ENCODE measurements around the gene ST6GAL1.

DNA sequence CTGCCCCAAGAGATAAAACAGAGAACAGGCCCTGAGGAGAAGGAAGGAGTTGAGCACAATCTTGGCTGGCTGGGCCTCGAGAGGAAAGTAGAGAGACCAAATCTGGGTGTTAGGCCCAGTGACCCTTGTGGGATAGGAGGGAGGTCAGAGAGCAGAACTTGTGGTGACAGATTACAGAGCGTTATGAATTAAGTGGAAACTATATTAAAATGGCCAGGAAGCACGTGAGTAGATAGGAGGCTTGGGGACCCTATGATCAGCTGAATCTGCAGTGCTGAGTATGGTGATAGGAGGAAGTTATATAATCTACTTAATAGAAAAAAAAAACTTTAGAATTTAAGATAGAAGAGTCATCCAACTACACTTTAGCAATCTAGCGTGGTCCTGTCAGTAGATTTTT is 30.0 kb downstream of the ST6GAL1 start:
- TF ChIP-seq, protein P1, sequence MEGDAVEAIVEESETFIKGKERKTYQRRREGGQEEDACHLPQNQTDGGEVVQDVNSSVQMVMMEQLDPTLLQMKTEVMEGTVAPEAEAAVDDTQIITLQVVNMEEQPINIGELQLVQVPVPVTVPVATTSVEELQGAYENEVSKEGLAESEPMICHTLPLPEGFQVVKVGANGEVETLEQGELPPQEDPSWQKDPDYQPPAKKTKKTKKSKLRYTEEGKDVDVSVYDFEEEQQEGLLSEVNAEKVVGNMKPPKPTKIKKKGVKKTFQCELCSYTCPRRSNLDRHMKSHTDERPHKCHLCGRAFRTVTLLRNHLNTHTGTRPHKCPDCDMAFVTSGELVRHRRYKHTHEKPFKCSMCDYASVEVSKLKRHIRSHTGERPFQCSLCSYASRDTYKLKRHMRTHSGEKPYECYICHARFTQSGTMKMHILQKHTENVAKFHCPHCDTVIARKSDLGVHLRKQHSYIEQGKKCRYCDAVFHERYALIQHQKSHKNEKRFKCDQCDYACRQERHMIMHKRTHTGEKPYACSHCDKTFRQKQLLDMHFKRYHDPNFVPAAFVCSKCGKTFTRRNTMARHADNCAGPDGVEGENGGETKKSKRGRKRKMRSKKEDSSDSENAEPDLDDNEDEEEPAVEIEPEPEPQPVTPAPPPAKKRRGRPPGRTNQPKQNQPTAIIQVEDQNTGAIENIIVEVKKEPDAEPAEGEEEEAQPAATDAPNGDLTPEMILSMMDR (IDR thresholded peaks at IDR 0.05) = no peak
- no peak for TF ChIP-seq POLR2A (IDR thresholded peaks at IDR 0.05)

Data from uterus (tissue), 2 donors.